Measurements from ENCODE around the gene OR1N1.

OR1N1 gene, protein sequence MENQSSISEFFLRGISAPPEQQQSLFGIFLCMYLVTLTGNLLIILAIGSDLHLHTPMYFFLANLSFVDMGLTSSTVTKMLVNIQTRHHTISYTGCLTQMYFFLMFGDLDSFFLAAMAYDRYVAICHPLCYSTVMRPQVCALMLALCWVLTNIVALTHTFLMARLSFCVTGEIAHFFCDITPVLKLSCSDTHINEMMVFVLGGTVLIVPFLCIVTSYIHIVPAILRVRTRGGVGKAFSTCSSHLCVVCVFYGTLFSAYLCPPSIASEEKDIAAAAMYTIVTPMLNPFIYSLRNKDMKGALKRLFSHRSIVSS

DNA sequence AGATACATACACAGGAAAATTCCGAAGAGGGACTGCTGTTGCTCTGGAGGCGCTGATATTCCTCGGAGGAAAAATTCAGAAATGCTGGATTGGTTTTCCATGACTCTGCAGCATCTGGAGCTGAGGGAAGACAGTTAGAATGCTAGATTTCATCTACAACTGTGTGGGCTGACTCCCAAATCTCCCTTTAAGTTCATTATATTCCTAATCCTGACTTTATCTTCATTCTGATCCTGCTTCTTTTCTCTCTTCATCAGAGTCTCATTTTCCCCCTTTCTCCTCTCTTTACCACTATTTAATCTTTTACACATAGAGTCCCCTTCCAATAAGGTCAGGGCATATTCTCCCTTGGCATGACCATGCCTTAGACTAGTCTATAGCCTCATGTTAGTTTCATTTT, at the start of gene OR1N1:
Gene OR1N1 (minus strand): TSS at position 101 of the 400 bp plus-strand sequence. CDS start 0 bp downstream, at position 101.
- no peak within 1 kb of the TSS for H3K4me3 ChIP-seq (ENCODE audit: severe bottlenecking)
- no peak for DNase-seq (ENCODE audit: low spot score)
- H3K36me3 ChIP-seq (ENCODE audit: low read depth), result no peaks in the 10 kb centered on the region
- no peak for ATAC-seq (ENCODE audit: low read depth)
- H3K9me3 ChIP-seq (ENCODE audit: severe bottlenecking), result no peaks in the 10 kb centered on the region
- peaks cover 9% of the 10 kb centered on the region for H3K27me3 ChIP-seq (ENCODE audit: insufficient read depth, poor library complexity, severe bottlenecking)
- H3K27ac ChIP-seq (ENCODE audit: poor library complexity, severe bottlenecking), result no peak within 1 kb of the TSS
- no peaks in the 10 kb centered on the region for H3K4me1 ChIP-seq (ENCODE audit: insufficient read depth, poor library complexity, severe bottlenecking)
- TF ChIP-seq, protein P1, sequence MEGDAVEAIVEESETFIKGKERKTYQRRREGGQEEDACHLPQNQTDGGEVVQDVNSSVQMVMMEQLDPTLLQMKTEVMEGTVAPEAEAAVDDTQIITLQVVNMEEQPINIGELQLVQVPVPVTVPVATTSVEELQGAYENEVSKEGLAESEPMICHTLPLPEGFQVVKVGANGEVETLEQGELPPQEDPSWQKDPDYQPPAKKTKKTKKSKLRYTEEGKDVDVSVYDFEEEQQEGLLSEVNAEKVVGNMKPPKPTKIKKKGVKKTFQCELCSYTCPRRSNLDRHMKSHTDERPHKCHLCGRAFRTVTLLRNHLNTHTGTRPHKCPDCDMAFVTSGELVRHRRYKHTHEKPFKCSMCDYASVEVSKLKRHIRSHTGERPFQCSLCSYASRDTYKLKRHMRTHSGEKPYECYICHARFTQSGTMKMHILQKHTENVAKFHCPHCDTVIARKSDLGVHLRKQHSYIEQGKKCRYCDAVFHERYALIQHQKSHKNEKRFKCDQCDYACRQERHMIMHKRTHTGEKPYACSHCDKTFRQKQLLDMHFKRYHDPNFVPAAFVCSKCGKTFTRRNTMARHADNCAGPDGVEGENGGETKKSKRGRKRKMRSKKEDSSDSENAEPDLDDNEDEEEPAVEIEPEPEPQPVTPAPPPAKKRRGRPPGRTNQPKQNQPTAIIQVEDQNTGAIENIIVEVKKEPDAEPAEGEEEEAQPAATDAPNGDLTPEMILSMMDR (IDR thresholded peaks at IDR 0.05; ENCODE audit: poor library complexity, severe bottlenecking), result no peak

DNA sequence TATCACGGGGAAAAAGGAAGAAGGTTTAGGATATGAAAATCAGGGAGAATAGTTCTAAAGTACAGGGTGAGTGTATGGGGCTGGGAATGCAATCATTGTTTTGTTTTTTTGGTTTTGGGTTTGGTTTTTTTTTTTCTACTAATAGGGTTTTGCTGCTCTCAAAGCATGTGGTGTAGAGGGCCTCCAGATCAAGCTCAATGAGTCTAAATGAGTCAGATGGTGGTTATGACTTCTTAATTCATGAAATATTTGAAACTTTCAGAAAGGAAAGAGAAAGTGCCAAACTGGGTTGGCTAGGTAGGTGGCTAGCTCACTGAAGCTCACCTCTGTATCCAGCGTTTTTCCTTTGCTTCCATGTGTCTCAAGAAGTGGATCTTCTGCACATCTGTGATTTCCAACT, 45.4 kb upstream of the OR1N1 start:
- no peak overlapping the region for H3K27ac ChIP-seq (ENCODE audit: poor library complexity, severe bottlenecking)
- no peaks in the 10 kb centered on the region for H3K4me1 ChIP-seq (ENCODE audit: insufficient read depth, poor library complexity, severe bottlenecking)
- H3K4me3 ChIP-seq (ENCODE audit: severe bottlenecking), result no peak overlapping the region
- DNase-seq (ENCODE audit: low spot score), result no peak
- no peaks in the 10 kb centered on the region for H3K9me3 ChIP-seq (ENCODE audit: severe bottlenecking)
- no peaks in the 10 kb centered on the region for H3K27me3 ChIP-seq (ENCODE audit: insufficient read depth, poor library complexity, severe bottlenecking)
- no peaks in the 10 kb centered on the region for H3K36me3 ChIP-seq (ENCODE audit: low read depth)
- TF ChIP-seq, protein P1 (IDR thresholded peaks at IDR 0.05; ENCODE audit: poor library complexity, severe bottlenecking), result no peak
- ATAC-seq (ENCODE audit: low read depth), result no peak

DNA sequence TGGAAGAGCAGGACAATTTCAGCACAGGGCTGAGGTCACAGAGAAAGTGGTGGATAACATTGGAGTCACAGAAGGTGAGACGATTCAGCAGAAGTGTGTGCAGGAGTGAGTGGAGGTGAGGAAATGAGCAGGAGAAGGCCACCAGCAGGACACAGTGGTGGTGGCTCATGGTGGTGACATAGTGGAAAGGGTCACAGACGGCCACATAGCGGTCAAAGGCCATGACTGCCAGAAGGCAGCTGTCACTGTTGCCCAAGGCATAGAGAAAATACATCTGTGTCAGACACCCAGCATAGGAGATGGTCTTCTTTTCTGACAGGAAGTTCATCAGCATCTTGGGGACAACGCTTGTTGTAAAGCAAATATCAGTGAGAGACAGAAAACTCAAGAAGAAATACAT, 40.8 kb upstream of the OR1N1 start:
- ATAC-seq (ENCODE audit: low read depth) (no peak), DNase-seq (ENCODE audit: low spot score) (no peak)
- TF ChIP-seq, protein P1 (IDR thresholded peaks at IDR 0.05; ENCODE audit: poor library complexity, severe bottlenecking), result no peak
- no peak overlapping the region for H3K27ac ChIP-seq (ENCODE audit: poor library complexity, severe bottlenecking)
- no peaks in the 10 kb centered on the region for H3K27me3 ChIP-seq (ENCODE audit: insufficient read depth, poor library complexity, severe bottlenecking)
- H3K4me1 ChIP-seq (ENCODE audit: insufficient read depth, poor library complexity, severe bottlenecking), result no peaks in the 10 kb centered on the region
- H3K4me3 ChIP-seq (ENCODE audit: severe bottlenecking), result no peak overlapping the region
- no peaks in the 10 kb centered on the region for H3K9me3 ChIP-seq (ENCODE audit: severe bottlenecking)
- no peaks in the 10 kb centered on the region for H3K36me3 ChIP-seq (ENCODE audit: low read depth)

DNA sequence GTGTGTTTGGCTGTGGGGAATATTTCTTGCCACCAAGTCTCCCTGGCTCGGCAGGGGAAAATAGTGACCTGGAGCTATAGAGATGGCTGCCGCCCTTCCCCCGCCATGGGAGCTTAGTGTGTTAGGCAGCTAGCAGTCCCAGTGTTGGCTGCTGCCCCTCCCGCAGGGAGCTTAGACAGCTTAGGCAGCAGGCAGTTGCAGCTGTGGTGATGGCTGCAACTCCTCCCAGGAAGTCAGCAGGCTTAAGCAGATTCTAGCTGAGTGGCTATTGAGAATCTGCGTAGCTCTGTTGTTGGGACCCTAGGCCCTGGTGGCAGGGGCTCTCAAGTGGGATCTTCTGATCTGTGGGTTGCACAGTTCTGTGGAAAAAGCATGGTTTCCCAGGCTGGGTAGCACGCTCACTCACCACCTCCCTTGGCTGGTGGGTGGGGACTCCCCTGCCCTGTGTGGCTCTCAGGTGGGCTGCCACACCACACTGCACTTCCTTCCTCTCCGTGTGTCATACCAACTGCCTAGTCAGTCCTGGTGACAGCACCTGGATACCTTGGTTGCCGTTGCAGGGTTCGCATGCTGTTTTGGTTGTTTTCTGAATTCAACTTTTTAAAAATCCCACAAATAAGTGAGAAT, 35.2 kb upstream of the OR1N1 start:
- no peaks in the 10 kb centered on the region for H3K36me3 ChIP-seq (ENCODE audit: low read depth)
- no peak overlapping the region for H3K27ac ChIP-seq (ENCODE audit: poor library complexity, severe bottlenecking)
- H3K27me3 ChIP-seq (ENCODE audit: insufficient read depth, poor library complexity, severe bottlenecking), result peaks cover 5% of the 10 kb centered on the region
- TF ChIP-seq, protein P1 (IDR thresholded peaks at IDR 0.05; ENCODE audit: poor library complexity, severe bottlenecking), result no peak
- ATAC-seq (ENCODE audit: low read depth) (no peak), DNase-seq (ENCODE audit: low spot score) (no peak)
- no peaks in the 10 kb centered on the region for H3K9me3 ChIP-seq (ENCODE audit: severe bottlenecking)
- H3K4me3 ChIP-seq (ENCODE audit: severe bottlenecking), result no peak overlapping the region
- H3K4me1 ChIP-seq (ENCODE audit: insufficient read depth, poor library complexity, severe bottlenecking), result no peaks in the 10 kb centered on the region

DNA sequence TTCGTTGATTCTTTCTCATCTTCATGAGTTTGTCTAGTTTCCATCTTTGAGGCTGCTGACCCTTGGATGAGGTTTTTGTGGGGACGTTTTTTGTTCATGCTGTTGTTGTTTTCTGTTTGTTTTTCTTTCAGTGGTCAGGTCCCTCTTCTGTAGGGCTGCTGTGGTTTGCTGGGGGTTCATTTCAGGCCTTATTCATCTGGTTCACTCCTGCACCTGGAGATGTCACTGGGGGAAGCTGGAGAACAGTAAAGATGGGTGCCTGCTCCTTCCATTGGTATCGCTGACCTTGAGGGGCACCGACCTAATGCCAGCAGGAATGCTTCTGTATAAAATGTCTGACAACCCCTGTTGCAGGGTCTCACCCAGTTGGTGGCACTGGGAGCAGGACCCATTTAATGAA, 34.4 kb upstream of the OR1N1 start:
- Histone ChIP-seq H3K36me3 (ENCODE audit: low read depth) (no peaks in the 10 kb centered on the region), H3K27ac (ENCODE audit: poor library complexity, severe bottlenecking) (no peak overlapping the region), H3K9me3 (ENCODE audit: severe bottlenecking) (no peaks in the 10 kb centered on the region), H3K4me1 (ENCODE audit: insufficient read depth, poor library complexity, severe bottlenecking) (no peaks in the 10 kb centered on the region), H3K27me3 (ENCODE audit: insufficient read depth, poor library complexity, severe bottlenecking) (peaks cover 9% of the 10 kb centered on the region), H3K4me3 (ENCODE audit: severe bottlenecking) (no peak overlapping the region)
- ATAC-seq (ENCODE audit: low read depth), result no peak
- TF ChIP-seq, protein P1 (IDR thresholded peaks at IDR 0.05; ENCODE audit: poor library complexity, severe bottlenecking), result no peak
- no peak for DNase-seq (ENCODE audit: low spot score)

Measured in RWPE2 (cell line).